ENCODE measurements around the gene GMPPB.
"Not testable (repeated sequence)": the region's sequence is repeated elsewhere in the genome, so short reads cannot be mapped to it uniquely, and the experiment has no call there.

Gene GMPPB

DNA sequence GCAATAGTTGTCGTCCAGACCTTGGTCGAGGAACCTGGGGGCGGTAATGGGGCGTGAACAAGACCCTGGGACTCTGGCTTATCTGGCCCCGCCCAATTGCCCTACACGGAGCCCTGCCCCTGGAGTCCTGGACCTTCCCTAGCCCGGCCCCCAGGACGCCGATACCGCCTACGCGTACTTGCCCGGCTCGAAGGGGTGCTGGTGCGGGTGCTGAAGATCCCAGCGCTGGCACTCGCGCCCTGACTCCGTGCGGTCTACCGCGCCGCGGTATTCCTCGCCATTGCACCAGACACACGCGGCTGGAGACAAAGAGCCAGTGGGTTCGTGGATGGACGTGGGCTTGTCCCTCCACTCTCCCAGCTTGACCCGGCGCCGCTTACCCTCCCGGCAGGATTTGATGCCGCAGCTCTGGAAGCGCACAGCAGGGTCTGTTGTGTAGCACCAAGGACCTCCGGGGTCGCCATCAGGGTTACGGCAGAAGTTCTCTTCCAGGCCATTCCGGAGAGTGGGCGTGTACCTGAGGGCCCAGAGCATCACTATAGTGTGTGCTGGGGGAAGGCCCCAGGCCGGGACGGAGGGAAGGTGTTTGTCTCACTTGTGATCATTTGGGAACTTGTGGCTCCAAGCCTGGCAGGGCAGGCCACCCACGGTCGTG, 36.9 kb downstream of the GMPPB start:
- H3K9ac ChIP-seq (ENCODE audit: insufficient read length, low read depth), result peak overlapping the region; percentile 81
- DNase-seq (ENCODE audit: low read depth, low spot score), result peak; percentile 66
- not testable (repeated sequence) for H3K27me3 ChIP-seq (ENCODE audit: insufficient read depth, insufficient read length); H3K4me1 ChIP-seq (ENCODE audit: insufficient read depth, insufficient read length); H3K9me3 ChIP-seq (ENCODE audit: insufficient read depth, low read length)
- peaks cover 34% of the 10 kb centered on the region for H3K36me3 ChIP-seq (ENCODE audit: insufficient read depth, insufficient read length, low read length)
- H3K4me3 ChIP-seq (ENCODE audit: insufficient read length, low read depth), result peak overlapping the region; percentile 42

DNA sequence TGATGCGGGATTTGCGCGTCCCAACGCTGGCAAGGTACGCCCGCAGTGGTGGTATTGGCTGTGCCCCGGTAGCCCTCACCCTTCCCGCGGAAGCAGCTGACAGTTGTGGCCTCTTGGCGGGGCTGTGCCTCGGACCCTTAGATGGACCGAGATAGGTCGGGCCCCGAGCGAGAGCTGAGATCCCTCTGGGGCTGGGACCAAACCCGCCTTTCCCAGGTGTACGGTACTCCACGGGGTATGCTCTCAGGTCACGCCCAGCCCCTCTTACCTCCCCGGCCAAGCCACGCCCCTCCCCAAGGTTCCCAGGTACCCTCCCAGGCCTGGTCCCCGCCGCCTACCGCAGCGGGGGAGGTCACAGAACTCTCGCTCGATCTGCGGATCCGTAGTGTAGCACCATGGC, 37.4 kb downstream of the GMPPB start:
- H3K9me3 ChIP-seq (ENCODE audit: insufficient read depth, low read length); DNase-seq (ENCODE audit: low read depth, low spot score); H3K27me3 ChIP-seq (ENCODE audit: insufficient read depth, insufficient read length); H3K4me1 ChIP-seq (ENCODE audit: insufficient read depth, insufficient read length): not testable (repeated sequence)
- Histone ChIP-seq H3K4me3 (ENCODE audit: insufficient read length, low read depth) (peak overlapping the region; percentile 15), H3K36me3 (ENCODE audit: insufficient read depth, insufficient read length, low read length) (peaks cover 38% of the 10 kb centered on the region), H3K9ac (ENCODE audit: insufficient read length, low read depth) (peak overlapping the region; percentile 64)

DNA sequence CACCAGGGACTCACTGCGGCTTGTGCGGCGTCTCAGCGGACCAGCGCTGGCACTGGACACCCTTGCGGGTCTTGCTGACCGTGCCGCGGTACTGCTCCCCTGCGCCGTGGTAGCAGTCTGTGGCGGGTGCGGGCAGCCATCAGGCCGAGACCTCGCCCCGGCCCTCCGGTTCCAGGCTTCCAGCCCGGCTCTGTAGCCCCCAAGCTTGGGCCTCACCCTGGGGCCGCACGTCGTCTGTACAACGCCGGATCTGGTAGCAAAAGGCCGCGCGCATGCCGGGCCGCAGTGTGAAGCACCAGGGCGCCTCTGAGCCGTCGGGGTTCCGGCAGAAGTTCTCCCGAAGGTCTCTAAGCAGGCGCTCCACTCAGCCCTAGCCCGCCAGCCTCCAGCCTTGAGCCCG, 37.9 kb downstream of the GMPPB start:
- peaks cover 41% of the 10 kb centered on the region for H3K36me3 ChIP-seq (ENCODE audit: insufficient read depth, insufficient read length, low read length)
- not testable (repeated sequence) for H3K27me3 ChIP-seq (ENCODE audit: insufficient read depth, insufficient read length); H3K4me3 ChIP-seq (ENCODE audit: insufficient read length, low read depth); DNase-seq (ENCODE audit: low read depth, low spot score); H3K4me1 ChIP-seq (ENCODE audit: insufficient read depth, insufficient read length); H3K9me3 ChIP-seq (ENCODE audit: insufficient read depth, low read length)
- H3K9ac ChIP-seq (ENCODE audit: insufficient read length, low read depth), result peak overlapping the region; percentile 21

- H3K27me3 ChIP-seq (ENCODE audit: insufficient read depth, insufficient read length); H3K9me3 ChIP-seq (ENCODE audit: insufficient read depth, low read length); DNase-seq (ENCODE audit: low read depth, low spot score); H3K4me3 ChIP-seq (ENCODE audit: insufficient read length, low read depth); H3K4me1 ChIP-seq (ENCODE audit: insufficient read depth, insufficient read length); H3K9ac ChIP-seq (ENCODE audit: insufficient read length, low read depth): not testable (repeated sequence)
- peaks cover 48% of the 10 kb centered on the region for H3K36me3 ChIP-seq (ENCODE audit: insufficient read depth, insufficient read length, low read length)
Measured at GRCh38 chr3:49685103-49685502, 38.6 kb downstream of the GMPPB start.

DNA sequence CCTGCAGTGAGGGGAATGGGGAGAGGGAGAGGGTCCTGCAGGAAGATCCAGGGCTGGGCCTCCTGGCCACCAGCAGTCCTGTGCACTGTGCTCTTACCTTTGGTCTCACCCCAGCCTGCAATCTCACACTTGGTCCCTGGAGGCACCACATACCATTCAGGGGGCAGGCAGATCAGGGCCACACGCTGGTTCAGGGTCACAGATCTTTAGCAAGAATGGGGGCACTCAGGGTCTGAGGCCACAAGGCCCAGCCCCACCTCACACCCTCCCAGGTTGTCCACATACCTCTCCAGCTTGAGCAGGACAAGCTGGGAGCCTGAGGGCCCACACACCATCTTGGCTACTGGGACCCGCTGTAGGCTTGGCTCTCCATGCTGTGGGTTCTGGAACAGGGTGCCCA, 39.3 kb downstream of the GMPPB start:
- not testable (repeated sequence) for H3K4me1 ChIP-seq (ENCODE audit: insufficient read depth, insufficient read length)

DNA sequence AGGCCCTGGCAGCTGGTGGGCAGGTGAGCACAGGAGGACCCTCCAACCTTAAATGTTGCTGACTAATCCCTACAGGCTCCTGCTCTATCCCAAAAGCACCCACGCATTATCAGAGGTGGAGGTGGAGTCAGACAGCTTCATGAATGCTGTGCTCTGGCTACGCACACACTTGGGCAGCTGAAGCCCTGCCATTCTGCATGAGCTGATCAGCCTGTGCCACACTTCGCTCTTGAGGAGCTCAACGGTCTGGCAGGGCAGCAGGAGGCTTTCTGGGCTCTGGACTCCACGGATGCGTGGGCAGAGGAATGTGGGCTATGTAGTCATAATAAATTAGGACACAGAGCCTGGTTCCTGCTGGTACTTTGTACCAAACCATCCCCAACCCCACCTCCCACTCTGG, 40.6 kb downstream of the GMPPB start:
- Histone ChIP-seq H3K4me3 (ENCODE audit: insufficient read length, low read depth) (no peak overlapping the region), H3K4me1 (ENCODE audit: insufficient read depth, insufficient read length) (peaks cover 3% of the 10 kb centered on the region), H3K36me3 (ENCODE audit: insufficient read depth, insufficient read length, low read length) (peaks cover 68% of the 10 kb centered on the region), H3K27me3 (ENCODE audit: insufficient read depth, insufficient read length) (no peaks in the 10 kb centered on the region), H3K9ac (ENCODE audit: insufficient read length, low read depth) (no peak overlapping the region), H3K9me3 (ENCODE audit: insufficient read depth, low read length) (no peaks in the 10 kb centered on the region)
- DNase-seq (ENCODE audit: low read depth, low spot score), result no peak
- no peak for TF ChIP-seq SUZ12 (IDR thresholded peaks at IDR 0.05; ENCODE audit: extremely low read depth, insufficient read depth, insufficient read length)
- TF ChIP-seq YY1 (IDR thresholded peaks at IDR 0.05; ENCODE audit: insufficient read depth, insufficient read length), result no peak
- no peak for TF ChIP-seq ZNF274 (IDR thresholded peaks at IDR 0.05; ENCODE audit: low read depth, low read length)

More for the DNA sequence above, 39.3 kb downstream of the GMPPB start:
- H3K4me3 ChIP-seq (ENCODE audit: insufficient read length, low read depth); DNase-seq (ENCODE audit: low read depth, low spot score); H3K9me3 ChIP-seq (ENCODE audit: insufficient read depth, low read length); H3K9ac ChIP-seq (ENCODE audit: insufficient read length, low read depth); H3K27me3 ChIP-seq (ENCODE audit: insufficient read depth, insufficient read length): not testable (repeated sequence)
- peaks cover 55% of the 10 kb centered on the region for H3K36me3 ChIP-seq (ENCODE audit: insufficient read depth, insufficient read length, low read length)

- Histone ChIP-seq H3K36me3 (ENCODE audit: insufficient read depth, insufficient read length, low read length) (peaks cover 84% of the 10 kb centered on the region), H3K4me1 (ENCODE audit: insufficient read depth, insufficient read length) (peaks cover 3% of the 10 kb centered on the region), H3K9me3 (ENCODE audit: insufficient read depth, low read length) (no peaks in the 10 kb centered on the region), H3K27me3 (ENCODE audit: insufficient read depth, insufficient read length) (no peaks in the 10 kb centered on the region), H3K4me3 (ENCODE audit: insufficient read length, low read depth) (no peak overlapping the region), H3K9ac (ENCODE audit: insufficient read length, low read depth) (no peak overlapping the region)
- no peak for DNase-seq (ENCODE audit: low read depth, low spot score)
- no peak for TF ChIP-seq YY1 (IDR thresholded peaks at IDR 0.05; ENCODE audit: insufficient read depth, insufficient read length)
- no peak for TF ChIP-seq ZNF274 (IDR thresholded peaks at IDR 0.05; ENCODE audit: low read depth, low read length)
- TF ChIP-seq SUZ12 (IDR thresholded peaks at IDR 0.05; ENCODE audit: extremely low read depth, insufficient read depth, insufficient read length), result no peak
Measured at GRCh38 chr3:49681543-49681942, 42.2 kb downstream of the GMPPB start.

- no peaks in the 10 kb centered on the region for H3K27me3 ChIP-seq (ENCODE audit: insufficient read depth, insufficient read length)
- TF ChIP-seq YY1 (IDR thresholded peaks at IDR 0.05; ENCODE audit: insufficient read depth, insufficient read length), result no peak
- no peak for TF ChIP-seq ZNF274 (IDR thresholded peaks at IDR 0.05; ENCODE audit: low read depth, low read length)
- TF ChIP-seq SUZ12 (IDR thresholded peaks at IDR 0.05; ENCODE audit: extremely low read depth, insufficient read depth, insufficient read length), result no peak
- no peaks in the 10 kb centered on the region for H3K9me3 ChIP-seq (ENCODE audit: insufficient read depth, low read length)
- H3K36me3 ChIP-seq (ENCODE audit: insufficient read depth, insufficient read length, low read length), result peaks cover 87% of the 10 kb centered on the region
- H3K4me1 ChIP-seq (ENCODE audit: insufficient read depth, insufficient read length), result peaks cover 3% of the 10 kb centered on the region
- no peak overlapping the region for H3K4me3 ChIP-seq (ENCODE audit: insufficient read length, low read depth)
- no peak for DNase-seq (ENCODE audit: low read depth, low spot score)
- H3K9ac ChIP-seq (ENCODE audit: insufficient read length, low read depth), result no peak overlapping the region
Measured at GRCh38 chr3:49681232-49681522, 42.6 kb downstream of the GMPPB start.
